ENCODE results near the gene POLE2. TPM values are rescaled to one million over a fixed set of nuclear protein-coding genes. Genes with fewer than 3 reads are reported as not detected.
"Not testable (repeated sequence)": the region's sequence is repeated elsewhere in the genome, so short reads cannot be mapped to it uniquely, and the experiment has no call there.

POLE2 gene
- total RNA-seq, 1 donor from 2014 or later = 22.0 TPM

DNA sequence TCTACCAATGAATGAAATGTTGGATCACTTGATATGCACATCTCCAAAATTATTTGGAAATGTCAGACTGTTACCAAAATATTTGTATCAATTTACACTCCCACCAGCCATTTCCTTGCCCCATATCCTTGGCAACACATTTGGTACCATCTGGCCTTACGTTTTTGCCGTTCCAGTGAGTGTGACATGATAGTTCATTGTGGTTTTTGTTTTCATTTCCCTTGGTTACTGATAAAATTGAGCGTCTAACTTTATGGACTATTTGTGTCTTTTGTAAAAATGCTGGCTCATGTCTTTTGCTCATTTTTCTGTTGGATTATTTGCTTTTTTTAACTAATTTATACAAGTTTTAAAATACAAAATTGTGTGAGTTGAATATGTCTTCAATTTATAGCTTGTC lies 16.0 kb upstream of the POLE2 start:
- H3K4me3 ChIP-seq (ENCODE audit: low read depth, low read length) = no peak overlapping the region
- TF ChIP-seq, protein P1, sequence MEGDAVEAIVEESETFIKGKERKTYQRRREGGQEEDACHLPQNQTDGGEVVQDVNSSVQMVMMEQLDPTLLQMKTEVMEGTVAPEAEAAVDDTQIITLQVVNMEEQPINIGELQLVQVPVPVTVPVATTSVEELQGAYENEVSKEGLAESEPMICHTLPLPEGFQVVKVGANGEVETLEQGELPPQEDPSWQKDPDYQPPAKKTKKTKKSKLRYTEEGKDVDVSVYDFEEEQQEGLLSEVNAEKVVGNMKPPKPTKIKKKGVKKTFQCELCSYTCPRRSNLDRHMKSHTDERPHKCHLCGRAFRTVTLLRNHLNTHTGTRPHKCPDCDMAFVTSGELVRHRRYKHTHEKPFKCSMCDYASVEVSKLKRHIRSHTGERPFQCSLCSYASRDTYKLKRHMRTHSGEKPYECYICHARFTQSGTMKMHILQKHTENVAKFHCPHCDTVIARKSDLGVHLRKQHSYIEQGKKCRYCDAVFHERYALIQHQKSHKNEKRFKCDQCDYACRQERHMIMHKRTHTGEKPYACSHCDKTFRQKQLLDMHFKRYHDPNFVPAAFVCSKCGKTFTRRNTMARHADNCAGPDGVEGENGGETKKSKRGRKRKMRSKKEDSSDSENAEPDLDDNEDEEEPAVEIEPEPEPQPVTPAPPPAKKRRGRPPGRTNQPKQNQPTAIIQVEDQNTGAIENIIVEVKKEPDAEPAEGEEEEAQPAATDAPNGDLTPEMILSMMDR (conservative IDR thresholded peaks at IDR 0.05; ENCODE audit: low read depth, low read length) = no peak
- no peak for DNase-seq (ENCODE audit: low read depth)

DNA sequence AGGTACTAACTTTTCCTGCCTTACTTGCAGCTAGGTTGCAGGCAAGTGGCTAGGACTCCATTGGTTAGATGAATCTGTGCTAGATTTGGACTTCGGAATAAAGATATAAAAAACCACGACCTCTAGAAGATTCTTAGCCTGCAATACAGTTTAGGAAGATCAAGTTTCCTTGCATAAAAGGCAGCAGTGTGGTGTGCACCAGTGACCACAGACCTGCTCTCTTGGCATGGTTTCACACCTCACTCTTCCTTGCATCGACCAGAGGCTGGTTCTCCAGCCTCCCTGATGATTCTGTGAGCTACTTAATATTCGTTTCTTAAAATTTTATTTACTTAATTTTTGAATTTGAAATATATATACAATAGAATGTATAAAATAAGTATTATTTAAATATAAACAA lies 14.7 kb upstream of the POLE2 start:
- no peak overlapping the region for H3K4me3 ChIP-seq (ENCODE audit: low read depth, low read length)
- TF ChIP-seq, protein P1 (conservative IDR thresholded peaks at IDR 0.05; ENCODE audit: low read depth, low read length) = no peak
- no peak for DNase-seq (ENCODE audit: low read depth)

DNA sequence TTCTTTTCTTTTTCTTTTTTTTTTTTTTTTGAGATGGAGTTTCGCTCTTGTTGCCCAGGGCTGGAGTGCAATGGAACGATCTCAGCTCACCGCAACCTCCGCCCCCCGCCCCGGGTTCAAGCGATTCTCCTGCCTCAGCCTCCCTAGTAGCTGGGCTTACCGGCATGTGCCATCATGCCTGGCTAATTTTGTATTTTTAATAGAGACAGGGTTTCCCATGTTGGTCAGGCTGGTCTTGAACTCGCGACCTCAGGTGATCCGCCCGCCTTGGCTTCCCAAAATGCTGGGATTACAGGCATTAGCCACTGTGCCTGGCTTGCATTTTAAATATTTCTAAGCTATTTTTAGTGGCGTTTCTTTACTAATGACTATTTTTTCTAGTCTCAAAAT lies 5.7 kb upstream of the POLE2 start:
- peak overlapping the region; percentile 74 for H3K4me3 ChIP-seq (ENCODE audit: low read depth, low read length)
- not testable (repeated sequence) for DNase-seq (ENCODE audit: low read depth)

DNA sequence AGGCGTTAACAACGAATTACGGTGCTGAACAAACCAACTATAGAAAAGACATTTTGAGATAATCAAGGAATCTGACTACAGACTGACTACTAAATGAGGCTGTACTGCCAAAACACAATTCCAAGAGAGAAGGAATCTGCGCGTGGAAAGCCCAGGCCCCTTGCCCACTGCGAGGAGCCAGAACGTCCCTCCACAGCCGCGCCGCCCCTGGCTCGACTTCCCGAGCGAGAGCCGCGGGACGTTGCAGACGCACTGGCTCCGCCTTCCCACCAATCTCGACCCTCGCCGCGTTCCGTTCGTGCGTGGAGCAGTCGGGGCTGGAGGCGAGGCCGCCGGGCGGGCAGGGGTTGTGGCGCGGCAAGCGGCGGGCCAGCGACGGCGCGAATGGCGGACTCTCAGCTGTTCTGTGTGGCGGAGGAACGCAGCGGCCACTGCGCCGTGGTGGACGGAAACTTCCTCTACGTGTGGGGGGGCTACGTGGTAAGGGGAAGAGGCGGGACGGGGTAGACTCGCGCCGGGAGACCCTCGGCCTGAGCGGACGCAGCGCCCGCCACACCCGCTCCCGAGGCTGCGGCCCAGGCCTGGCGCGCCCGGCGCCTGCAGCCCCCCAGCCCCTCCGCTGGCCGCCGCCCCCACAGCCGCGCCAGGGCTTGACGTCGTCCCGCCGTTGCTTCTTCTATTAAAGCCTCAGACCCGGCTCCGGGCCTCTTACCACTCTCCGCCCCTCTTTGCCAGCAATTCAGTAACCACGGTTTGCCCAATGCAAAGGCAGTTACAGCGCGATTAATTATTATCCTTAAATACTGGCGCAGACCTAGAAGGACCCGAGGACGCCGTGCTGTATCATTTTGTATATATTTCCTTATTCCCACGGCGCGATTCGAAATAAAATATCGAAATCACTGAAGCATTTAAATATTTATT lies 5.1 kb upstream of the POLE2 start, which contains the start of gene KLHDC1:
KLHDC1 (plus strand) TSS at position 310 of the 924 bp plus-strand sequence; CDS start at position 385, 75 bp downstream.
- TF ChIP-seq, protein P1 (conservative IDR thresholded peaks at IDR 0.05; ENCODE audit: low read depth, low read length) = no peak
- H3K4me3 ChIP-seq (ENCODE audit: low read depth, low read length) = peak within 1 kb of the TSS; percentile 74
- peak; percentile 30 for DNase-seq (ENCODE audit: low read depth)

DNA sequence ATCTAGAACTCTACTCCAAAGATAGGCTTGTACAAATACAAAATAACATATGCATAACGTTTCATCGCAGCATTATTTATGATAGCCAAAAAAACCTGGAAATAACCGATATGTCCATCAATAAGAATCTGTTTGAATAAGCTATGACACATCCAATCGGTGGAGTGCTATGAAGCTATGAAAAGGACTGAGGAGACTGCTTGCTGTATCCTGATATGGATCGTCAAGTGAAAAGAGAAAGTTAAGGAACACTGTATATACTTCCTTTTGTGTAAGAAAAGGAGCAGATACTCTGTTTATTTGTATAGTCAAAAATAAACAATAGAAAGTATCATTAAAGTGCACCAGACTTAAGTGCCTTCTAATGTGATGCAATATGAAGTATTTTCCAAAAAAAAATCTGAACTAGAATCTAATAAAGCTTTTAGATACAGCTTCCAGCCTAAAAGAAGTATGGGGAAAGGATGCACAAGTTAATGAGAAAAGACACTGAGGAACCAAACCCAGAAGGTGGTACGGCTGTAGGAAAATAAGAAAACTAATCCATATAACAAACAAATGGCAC lies 4.3 kb upstream of the POLE2 start:
- DNase-seq (ENCODE audit: low read depth) = no peak
- peak overlapping the region; percentile 74 for H3K4me3 ChIP-seq (ENCODE audit: low read depth, low read length)
- TF ChIP-seq, protein P1 (conservative IDR thresholded peaks at IDR 0.05; ENCODE audit: low read depth, low read length) = no peak

DNA sequence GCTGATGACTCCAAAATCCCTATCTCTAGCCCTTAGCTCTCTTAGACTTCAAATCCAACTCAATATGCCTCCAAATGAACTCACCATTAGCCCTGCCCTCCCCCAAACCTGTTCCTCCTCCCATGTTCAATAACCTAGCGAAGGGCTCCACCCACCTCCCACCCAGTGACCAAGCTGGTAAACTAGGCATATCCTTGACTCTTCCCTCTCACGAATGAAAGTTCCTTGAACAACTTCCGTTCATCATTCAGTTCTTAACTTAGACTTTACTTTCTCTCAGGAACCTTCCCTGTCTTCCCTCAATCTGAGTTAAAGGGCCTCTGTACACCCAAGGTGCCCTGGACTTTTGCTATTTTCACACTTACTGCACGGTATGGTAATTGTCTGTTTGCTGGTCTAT lies 3.0 kb upstream of the POLE2 start:
- TF ChIP-seq, protein P1 (conservative IDR thresholded peaks at IDR 0.05; ENCODE audit: low read depth, low read length) = no peak
- no peak overlapping the region for H3K4me3 ChIP-seq (ENCODE audit: low read depth, low read length)
- DNase-seq (ENCODE audit: low read depth) = no peak

DNA sequence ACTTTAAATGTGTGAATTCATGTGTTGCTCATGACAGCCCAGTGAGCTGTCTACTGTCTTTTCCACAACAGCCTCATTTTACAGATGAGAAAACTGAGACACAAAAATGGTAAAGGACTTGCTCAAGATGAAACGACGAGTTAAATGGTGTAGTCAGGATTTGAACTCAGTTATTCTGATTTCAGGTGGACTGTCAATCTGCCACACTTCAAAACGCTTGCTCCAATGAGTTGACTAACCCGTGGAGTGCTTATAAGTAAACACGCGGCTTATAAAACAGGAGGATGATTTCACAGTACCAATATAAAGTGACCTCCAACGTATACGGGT lies 652 bp upstream of the POLE2 start:
- no peak for DNase-seq (ENCODE audit: low read depth)
- TF ChIP-seq, protein P1 (conservative IDR thresholded peaks at IDR 0.05; ENCODE audit: low read depth, low read length) = no peak
- peak overlapping the region; percentile 79 for H3K4me3 ChIP-seq (ENCODE audit: low read depth, low read length)

All from epithelial cell of proximal tubule (primary cell).